Vagina (tissue), 2 donors: ENCODE data around the gene SIK3. TPM values are rescaled to one million over a fixed set of nuclear protein-coding genes. Genes with fewer than 3 reads are reported as not detected.

Source experiments
- DNase-seq, 2 donors: peaks; one replicate each; pipeline ENCODE4 v3.0.0-alpha.2; 2017; ENCODE audit errors: extremely low spot score in 2 of 2
- H3K27ac ChIP-seq: fragments of 200-600 bp; sonication (generic); one replicate; pipeline ENCODE4 v1.5.1; 2019
- H3K27me3 ChIP-seq: fragments of 200-600 bp; sonication (generic); one replicate; pipeline ENCODE4 v1.5.1; 2019
- H3K36me3 ChIP-seq, 2 donors: fragments of 200-600 bp; sonication (generic); one replicate each; pipeline ENCODE4 v1.5.1; 2017 to 2019
- H3K4me1 ChIP-seq: fragments of 200-600 bp; sonication (generic); one replicate; pipeline ENCODE4 v1.5.1; 2019
- H3K4me3 ChIP-seq, 2 donors: fragments of 200-600 bp; sonication (generic); 1 replicate in 1 of 2; 2 replicates in 1 of 2; pipeline ENCODE4 v1.5.1; 2016 to 2019
- H3K9me3 ChIP-seq: fragments of 200-600 bp; sonication (generic); one replicate; pipeline ENCODE4 v1.5.1; 2019
- CTCF ChIP-seq, 3 experiments: fragments of 450-650 bp in 2 of 3; fragments of 200-600 bp in 1 of 3; sonication (generic) in 1 of 3; IDR thresholded peaks; one replicate each; pipeline ENCODE4 v1.5.1; 2017 to 2019; ENCODE audit warnings: antibody characterized with exemption in 3 of 3, mild to moderate bottlenecking in 2 of 3, moderate library complexity in 2 of 3
- POLR2A ChIP-seq, 2 donors: fragments of 450-650 bp; IDR thresholded peaks; one replicate each; pipeline ENCODE4 v1.6.1; 2017; ENCODE audit warnings: antibody characterized with exemption in 2 of 2, mild to moderate bottlenecking in 2 of 2, moderate library complexity in 2 of 2
- POLR2AphosphoS5 ChIP-seq, 2 donors: sonication (generic); formaldehyde crosslinking; IDR thresholded peaks; one replicate each; pipeline ENCODE4 v1.9.0; 2017; ENCODE audit warnings: antibody characterized with exemption in 2 of 2, mild to moderate bottlenecking in 2 of 2, low read depth in 1 of 2; ENCODE audit not compliant: insufficient read depth in 1 of 2
- intact Hi-C: fragments of 100-400 bp; cut with DNase I; formaldehyde crosslinking; loops from one replicate; pipeline ENCODE4 v1.15.1; 2023
- total RNA-seq: library from RNA; depleted of rRNA; stranded (reverse); fragments of >200 nt; gene quantifications from one replicate; pipeline ENCODE4 v1.2.3, GENCODE V29; 2016

The SIK3 gene
- total RNA-seq, 1 donor from 2014 or later: 39.0 TPM

DNA sequence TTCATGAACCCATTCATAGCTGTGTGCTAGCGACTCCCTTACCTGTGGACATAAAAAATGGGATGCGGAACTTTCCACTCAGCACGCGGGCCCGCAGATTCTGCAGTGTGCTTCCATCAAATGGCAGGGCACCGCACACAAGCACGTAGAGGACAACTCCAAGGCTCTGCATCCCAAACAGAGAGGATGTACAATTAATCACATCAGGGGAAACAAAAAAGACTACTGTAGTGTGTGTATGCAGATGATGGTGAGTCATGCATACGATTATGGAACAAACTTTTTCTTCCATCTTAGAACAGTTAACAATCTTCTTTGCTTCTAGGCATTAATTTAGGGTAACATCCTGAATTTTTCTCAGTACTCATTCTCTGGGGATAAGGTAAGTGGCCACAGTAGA lies 202.0 kb downstream of the SIK3 start:
- intact Hi-C loops: loop anchor here (5.0 kb wide), 1 partner anchor 211 kb away; no protein-coding TSS in a partner anchor
- no peaks in the 10 kb centered on the region for H3K9me3 ChIP-seq
- H3K4me1 ChIP-seq: no peaks in the 10 kb centered on the region
- DNase-seq: no peak
- no peak overlapping the region for H3K4me3 ChIP-seq
- peaks cover 0 to 15% of the 10 kb centered on the region in 2 donors for H3K36me3 ChIP-seq
- no peak for TF ChIP-seq CTCF (IDR thresholded peaks at IDR 0.05)
- TF ChIP-seq POLR2A (IDR thresholded peaks at IDR 0.05): no peak
- no peak for TF ChIP-seq POLR2AphosphoS5 (IDR thresholded peaks at IDR 0.05; ENCODE audit: insufficient read depth in 1 of 2, low read depth in 1 of 2)
- no peak overlapping the region for H3K27ac ChIP-seq
- H3K27me3 ChIP-seq: no peaks in the 10 kb centered on the region

- Histone ChIP-seq H3K27ac (no peak overlapping the region), H3K36me3 (peaks cover 0 to 15% of the 10 kb centered on the region in 2 donors), H3K9me3 (no peaks in the 10 kb centered on the region), H3K27me3 (no peaks in the 10 kb centered on the region), H3K4me3 (no peak overlapping the region), H3K4me1 (no peaks in the 10 kb centered on the region)
- intact Hi-C loops: loop anchor here (5.0 kb wide), 1 partner anchor 212 kb away; no protein-coding TSS in a partner anchor
- no peak for DNase-seq
- TF ChIP-seq CTCF (IDR thresholded peaks at IDR 0.05) (peak in 1 of 3 experiments; percentile 30), POLR2A (IDR thresholded peaks at IDR 0.05) (no peak), POLR2AphosphoS5 (IDR thresholded peaks at IDR 0.05; ENCODE audit: insufficient read depth in 1 of 2, low read depth in 1 of 2) (no peak)
These were observed 203.0 kb downstream of the SIK3 start for GRCh38 chr11:116895048-116895757.

GRCh38 chr11:116893906-116894305 lies 204.3 kb downstream of the SIK3 start:
- no peak overlapping the region for H3K27ac ChIP-seq
- H3K4me3 ChIP-seq: no peak overlapping the region
- no peaks in the 10 kb centered on the region for H3K4me1 ChIP-seq
- H3K36me3 ChIP-seq: peaks cover 0 to 15% of the 10 kb centered on the region in 2 donors
- intact Hi-C loops: no loop called here
- no peaks in the 10 kb centered on the region for H3K27me3 ChIP-seq
- DNase-seq: no peak
- no peak for TF ChIP-seq CTCF (IDR thresholded peaks at IDR 0.05)
- TF ChIP-seq POLR2A (IDR thresholded peaks at IDR 0.05): no peak
- TF ChIP-seq POLR2AphosphoS5 (IDR thresholded peaks at IDR 0.05; ENCODE audit: insufficient read depth in 1 of 2, low read depth in 1 of 2): no peak
- H3K9me3 ChIP-seq: no peaks in the 10 kb centered on the region

DNA sequence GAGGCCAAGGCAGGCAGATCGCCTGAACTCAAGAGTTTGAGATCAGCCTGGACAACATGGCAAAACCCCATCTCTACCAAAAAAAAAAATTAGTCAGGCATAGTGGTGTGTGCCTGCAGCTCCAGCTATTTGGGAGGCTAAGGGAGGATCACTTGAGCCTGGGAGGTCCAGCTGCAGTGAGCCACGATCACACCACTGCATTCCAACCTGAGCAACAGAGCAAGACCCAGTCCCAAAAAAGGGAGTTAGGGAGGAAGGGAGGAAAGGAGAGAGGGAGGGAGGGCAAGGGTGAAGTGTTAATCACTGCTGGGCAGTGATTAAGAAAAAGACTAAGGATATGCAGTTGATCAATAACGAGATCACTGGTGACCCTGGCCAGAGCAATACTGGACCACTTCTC lies 204.8 kb downstream of the SIK3 start:
- Histone ChIP-seq H3K9me3 (no peaks in the 10 kb centered on the region), H3K27ac (no peak overlapping the region), H3K36me3 (peaks cover 0 to 15% of the 10 kb centered on the region in 2 donors), H3K27me3 (no peaks in the 10 kb centered on the region), H3K4me1 (no peaks in the 10 kb centered on the region), H3K4me3 (no peak overlapping the region)
- TF ChIP-seq CTCF (IDR thresholded peaks at IDR 0.05): no peak
- no peak for TF ChIP-seq POLR2AphosphoS5 (IDR thresholded peaks at IDR 0.05; ENCODE audit: insufficient read depth in 1 of 2, low read depth in 1 of 2)
- TF ChIP-seq POLR2A (IDR thresholded peaks at IDR 0.05): no peak
- no peak for DNase-seq
- intact Hi-C loops: no loop called here

GRCh38 chr11:116892374-116892773 lies 205.9 kb downstream of the SIK3 start:
- no peak overlapping the region for H3K4me3 ChIP-seq
- no peak overlapping the region for H3K27ac ChIP-seq
- no peaks in the 10 kb centered on the region for H3K4me1 ChIP-seq
- H3K27me3 ChIP-seq: no peaks in the 10 kb centered on the region
- DNase-seq: no peak
- intact Hi-C loops: no loop called here
- no peaks in the 10 kb centered on the region for H3K9me3 ChIP-seq
- TF ChIP-seq POLR2A (IDR thresholded peaks at IDR 0.05) (no peak), CTCF (IDR thresholded peaks at IDR 0.05) (no peak), POLR2AphosphoS5 (IDR thresholded peaks at IDR 0.05; ENCODE audit: insufficient read depth in 1 of 2, low read depth in 1 of 2) (no peak)
- peaks cover 0 to 15% of the 10 kb centered on the region in 2 donors for H3K36me3 ChIP-seq
